ENCODE measurements around the gene KCNAB1.

DNA sequence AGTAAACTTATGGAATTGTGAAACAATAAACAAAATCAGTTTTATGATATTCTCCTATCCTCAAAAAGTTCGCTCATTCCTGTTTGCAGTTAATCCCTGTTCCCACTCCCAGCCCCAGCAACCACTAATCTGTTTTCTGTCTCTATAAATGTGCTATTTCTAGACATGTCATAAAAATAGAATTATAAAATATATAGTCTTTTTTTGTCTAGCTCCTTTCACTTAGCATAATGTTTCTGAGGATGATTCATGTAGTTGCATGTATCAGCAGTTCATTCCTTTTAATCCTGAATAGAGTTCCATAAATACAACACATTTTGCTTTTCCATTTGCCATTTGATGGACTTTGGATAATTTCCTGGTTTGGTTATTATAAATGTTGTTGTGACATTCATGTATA, 140.0 kb downstream of the KCNAB1 start:
- TF ChIP-seq, protein P1, sequence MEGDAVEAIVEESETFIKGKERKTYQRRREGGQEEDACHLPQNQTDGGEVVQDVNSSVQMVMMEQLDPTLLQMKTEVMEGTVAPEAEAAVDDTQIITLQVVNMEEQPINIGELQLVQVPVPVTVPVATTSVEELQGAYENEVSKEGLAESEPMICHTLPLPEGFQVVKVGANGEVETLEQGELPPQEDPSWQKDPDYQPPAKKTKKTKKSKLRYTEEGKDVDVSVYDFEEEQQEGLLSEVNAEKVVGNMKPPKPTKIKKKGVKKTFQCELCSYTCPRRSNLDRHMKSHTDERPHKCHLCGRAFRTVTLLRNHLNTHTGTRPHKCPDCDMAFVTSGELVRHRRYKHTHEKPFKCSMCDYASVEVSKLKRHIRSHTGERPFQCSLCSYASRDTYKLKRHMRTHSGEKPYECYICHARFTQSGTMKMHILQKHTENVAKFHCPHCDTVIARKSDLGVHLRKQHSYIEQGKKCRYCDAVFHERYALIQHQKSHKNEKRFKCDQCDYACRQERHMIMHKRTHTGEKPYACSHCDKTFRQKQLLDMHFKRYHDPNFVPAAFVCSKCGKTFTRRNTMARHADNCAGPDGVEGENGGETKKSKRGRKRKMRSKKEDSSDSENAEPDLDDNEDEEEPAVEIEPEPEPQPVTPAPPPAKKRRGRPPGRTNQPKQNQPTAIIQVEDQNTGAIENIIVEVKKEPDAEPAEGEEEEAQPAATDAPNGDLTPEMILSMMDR (IDR thresholded peaks at IDR 0.05; ENCODE audit: insufficient read depth, low read length, poor library complexity, severe bottlenecking), result no peak
- TF ChIP-seq EZH2phosphoT487 (conservative IDR thresholded peaks at IDR 0.05; ENCODE audit: low read length), result no peak
